ENCODE results near the gene PRKCZ.

DNA sequence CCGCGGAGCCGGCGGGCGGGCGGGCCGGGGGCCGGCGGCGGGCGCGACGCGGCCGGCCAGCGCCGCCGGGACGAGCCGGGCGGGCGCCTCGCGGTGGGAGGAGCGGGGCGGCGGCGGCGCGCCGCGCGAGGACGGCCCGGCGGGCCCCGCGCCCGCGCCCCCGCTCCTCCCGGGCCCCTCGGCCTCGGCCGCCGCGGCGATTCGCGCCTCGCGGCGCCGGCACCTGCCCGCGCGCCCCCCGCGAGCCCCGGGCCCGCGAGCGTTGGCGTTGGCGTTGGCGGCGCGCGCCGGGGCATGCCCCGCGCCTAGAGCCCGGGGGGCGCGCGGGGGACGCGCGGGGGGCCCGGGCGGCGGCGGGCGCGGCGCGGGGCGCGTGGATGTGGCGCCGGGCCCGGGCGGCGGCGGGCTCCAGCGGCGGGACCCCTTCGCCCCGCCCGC is 178.0 kb downstream of the PRKCZ start, which contains the start of gene SKI:
- TF ChIP-seq POLR2A (IDR thresholded peaks at IDR 0.05; ENCODE audit: low read depth, low read length) = no peak
- no peak for TF ChIP-seq POLR2AphosphoS5 (IDR thresholded peaks at IDR 0.05; ENCODE audit: low read depth, low read length)
- TF ChIP-seq PAX5 (IDR thresholded peaks at IDR 0.05; ENCODE audit: insufficient read depth, low read length, severe bottlenecking) = no peak
- TF ChIP-seq TAF1 (IDR thresholded peaks at IDR 0.05; ENCODE audit: low read depth, low read length) = no peak
- TF ChIP-seq SPI1 (IDR thresholded peaks at IDR 0.05; ENCODE audit: low read depth, low read length) = no peak
- TF ChIP-seq POU2F2 (IDR thresholded peaks at IDR 0.05; ENCODE audit: low read depth, low read length) = no peak
